Measurements from ENCODE around the gene CDC14A. TPM values are rescaled to one million over a fixed set of nuclear protein-coding genes. Genes with fewer than 3 reads are reported as not detected.

CDC14A gene
- total and polyA plus RNA-seq, 2 of the 8 experiments (the other 6 are each of a cell fraction or from before 2014, with no cell fraction given), result 3.2 to 8.9 TPM

DNA sequence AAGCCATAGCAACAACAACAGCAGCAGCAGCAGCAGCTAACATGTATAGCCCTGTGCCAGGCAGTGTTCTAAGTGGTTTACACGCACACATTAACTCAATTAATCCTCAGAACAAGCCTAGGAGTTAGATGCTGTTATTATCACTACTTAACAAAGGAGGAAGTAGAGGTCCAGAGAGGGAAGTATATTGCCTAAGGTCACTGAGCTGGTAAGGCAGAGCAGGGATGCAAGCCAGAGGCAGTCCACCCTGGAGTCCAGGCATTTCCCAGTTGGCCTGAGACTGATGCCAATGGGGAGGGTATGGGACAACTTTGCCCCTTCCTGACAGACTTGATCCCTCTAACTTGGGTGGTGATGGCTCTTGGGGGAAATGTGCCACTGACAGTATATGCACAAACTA lies 6.8 kb downstream of the CDC14A start (continued):
- TF ChIP-seq, protein P1, sequence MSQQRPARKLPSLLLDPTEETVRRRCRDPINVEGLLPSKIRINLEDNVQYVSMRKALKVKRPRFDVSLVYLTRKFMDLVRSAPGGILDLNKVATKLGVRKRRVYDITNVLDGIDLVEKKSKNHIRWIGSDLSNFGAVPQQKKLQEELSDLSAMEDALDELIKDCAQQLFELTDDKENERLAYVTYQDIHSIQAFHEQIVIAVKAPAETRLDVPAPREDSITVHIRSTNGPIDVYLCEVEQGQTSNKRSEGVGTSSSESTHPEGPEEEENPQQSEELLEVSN (IDR thresholded peaks at IDR 0.05), result no peak

All from H1 (cell line).